ENCODE measurements around the gene MRTFA.

Gene MRTFA

DNA sequence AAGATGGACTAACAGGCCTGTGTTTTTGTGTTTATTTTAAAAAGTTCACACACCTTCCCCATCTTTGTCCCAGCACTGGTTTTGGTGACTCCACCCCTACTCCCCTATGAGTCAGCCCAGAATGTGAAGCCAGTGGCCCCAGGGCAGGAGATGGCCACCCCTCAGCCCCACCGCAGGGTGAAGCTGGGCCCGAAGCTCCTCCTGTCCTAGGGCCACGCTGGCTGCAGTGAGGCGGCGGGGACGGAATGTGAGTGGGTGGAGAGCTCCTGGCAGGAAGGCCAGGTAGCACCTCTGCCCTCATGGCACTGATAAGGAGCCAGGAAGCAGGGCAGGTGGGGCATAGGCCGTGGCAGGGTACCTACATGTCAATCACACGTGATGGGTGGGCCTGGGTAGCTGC, 226.2 kb downstream of the MRTFA start:
- TF ChIP-seq, protein P1, sequence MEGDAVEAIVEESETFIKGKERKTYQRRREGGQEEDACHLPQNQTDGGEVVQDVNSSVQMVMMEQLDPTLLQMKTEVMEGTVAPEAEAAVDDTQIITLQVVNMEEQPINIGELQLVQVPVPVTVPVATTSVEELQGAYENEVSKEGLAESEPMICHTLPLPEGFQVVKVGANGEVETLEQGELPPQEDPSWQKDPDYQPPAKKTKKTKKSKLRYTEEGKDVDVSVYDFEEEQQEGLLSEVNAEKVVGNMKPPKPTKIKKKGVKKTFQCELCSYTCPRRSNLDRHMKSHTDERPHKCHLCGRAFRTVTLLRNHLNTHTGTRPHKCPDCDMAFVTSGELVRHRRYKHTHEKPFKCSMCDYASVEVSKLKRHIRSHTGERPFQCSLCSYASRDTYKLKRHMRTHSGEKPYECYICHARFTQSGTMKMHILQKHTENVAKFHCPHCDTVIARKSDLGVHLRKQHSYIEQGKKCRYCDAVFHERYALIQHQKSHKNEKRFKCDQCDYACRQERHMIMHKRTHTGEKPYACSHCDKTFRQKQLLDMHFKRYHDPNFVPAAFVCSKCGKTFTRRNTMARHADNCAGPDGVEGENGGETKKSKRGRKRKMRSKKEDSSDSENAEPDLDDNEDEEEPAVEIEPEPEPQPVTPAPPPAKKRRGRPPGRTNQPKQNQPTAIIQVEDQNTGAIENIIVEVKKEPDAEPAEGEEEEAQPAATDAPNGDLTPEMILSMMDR (conservative IDR thresholded peaks at IDR 0.05), result no peak
- no peak for TF ChIP-seq ZFX (IDR thresholded peaks at IDR 0.05)
- no peak overlapping the region for H3K27ac ChIP-seq

DNA sequence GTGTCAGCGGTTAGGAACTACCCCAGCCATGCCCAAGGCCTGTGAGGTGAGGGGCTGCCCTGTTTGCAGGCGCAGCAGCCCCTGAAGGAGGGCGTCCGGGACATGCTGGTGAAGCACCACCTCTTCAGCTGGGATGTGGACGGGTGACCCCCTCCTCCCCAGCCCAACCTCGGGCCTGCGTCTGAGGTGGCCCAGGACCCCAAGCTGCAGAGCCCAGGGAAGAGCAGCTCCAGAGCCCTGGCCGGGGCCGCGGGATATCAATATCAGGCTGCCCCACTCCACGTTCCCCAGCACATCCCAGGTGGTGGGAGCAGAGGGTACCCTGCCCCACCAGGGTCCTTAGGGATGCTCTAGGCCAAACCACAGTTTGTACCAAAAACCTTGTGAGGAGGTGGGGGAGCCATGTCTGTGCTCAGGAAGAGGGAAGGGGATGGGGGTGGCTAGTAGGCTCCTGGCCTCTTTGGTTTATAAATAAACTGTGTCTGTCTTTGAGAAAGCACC, 226.9 kb downstream of the MRTFA start:
- H3K27ac ChIP-seq, result no peak overlapping the region
- TF ChIP-seq, protein P1 (conservative IDR thresholded peaks at IDR 0.05), result no peak
- no peak for TF ChIP-seq ZFX (IDR thresholded peaks at IDR 0.05)

DNA sequence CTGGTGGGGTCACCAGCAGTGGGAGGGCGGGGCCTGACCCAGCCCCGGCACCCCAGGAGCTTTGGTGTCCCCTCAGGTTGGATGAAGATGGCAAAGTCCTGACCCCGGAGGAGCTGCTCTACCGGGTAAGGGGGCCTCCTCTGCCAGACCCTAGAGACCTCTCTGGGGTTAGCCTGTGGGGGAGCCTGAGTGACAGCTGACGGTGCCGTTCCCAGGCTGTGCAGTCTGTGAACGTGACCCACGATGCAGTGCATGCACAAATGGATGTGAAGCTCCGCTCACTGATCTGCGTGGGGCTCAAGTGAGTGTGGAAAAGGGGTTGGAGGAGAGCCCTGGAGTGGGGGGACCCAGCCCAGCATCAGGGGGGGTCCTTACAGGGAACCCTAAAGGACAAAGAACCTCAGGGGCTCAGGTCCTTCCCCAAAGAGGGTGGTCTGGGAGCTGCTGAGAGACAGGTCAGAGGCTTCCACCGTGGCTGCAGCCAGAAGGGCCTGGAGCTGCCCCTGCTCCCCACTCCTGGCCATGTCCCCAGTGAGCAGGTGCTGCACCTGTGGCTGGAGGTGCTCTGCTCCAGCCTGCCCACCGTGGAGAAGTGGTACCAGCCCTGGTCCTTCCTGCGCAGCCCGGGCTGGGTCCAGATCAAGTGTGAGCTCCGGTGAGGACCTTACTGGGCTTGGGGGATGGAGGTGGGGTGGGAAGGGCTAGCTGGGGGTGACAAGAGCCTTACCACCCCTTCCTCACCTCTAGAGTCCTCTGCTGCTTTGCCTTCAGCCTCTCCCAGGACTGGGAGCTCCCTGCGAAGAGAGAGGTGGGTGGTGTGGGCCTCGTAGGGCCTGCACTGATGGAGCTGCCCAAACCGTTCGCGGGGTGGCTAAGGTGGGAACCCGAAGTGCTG, 227.6 kb downstream of the MRTFA start:
- no peak overlapping the region for H3K27ac ChIP-seq
- TF ChIP-seq, protein P1 (conservative IDR thresholded peaks at IDR 0.05), result no peak
- TF ChIP-seq ZFX (IDR thresholded peaks at IDR 0.05), result no peak

DNA sequence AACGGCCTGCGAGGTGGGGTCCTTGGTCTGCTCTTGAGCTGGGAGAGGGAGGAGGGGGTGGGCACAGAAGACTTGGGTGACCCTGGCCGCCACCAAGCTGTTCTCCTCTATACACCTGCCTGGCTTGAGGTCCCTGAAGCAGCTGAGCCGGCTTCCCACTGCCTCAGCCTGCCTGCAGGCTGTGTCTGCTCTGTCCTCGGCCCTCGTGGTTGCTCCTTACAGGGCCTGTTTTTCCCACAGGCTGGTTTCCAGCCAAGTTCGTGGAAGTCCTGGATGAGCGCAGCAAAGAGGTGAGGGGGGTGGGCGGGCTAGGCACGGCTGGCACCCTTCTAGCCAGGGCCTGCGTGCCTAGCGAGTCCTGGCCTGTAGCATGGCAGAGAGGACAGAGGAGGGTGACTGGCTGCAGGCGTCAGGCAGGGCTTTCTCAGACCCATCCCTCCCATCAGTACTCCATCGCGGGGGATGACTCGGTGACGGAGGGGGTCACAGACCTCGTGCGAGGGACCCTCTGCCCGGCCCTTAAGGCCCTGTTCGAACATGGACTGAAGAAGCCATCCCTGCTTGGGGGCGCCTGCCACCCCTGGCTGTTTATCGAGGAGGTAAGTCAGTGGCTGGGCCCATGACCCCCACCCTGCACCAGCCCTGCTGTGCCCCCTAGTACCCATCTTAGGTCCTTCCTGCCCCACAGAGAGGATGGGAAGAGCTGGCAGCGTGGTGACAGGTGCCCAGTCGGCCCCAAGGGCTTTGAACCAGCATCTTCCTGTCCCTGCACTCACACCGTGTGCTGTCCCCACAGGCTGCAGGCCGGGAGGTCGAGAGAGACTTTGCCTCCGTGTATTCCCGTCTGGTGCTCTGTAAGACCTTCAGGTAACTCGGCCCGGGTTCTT, 228.4 kb downstream of the MRTFA start:
- TF ChIP-seq, protein P1 (conservative IDR thresholded peaks at IDR 0.05), result no peak
- no peak for TF ChIP-seq ZFX (IDR thresholded peaks at IDR 0.05)
- no peak overlapping the region for H3K27ac ChIP-seq

DNA sequence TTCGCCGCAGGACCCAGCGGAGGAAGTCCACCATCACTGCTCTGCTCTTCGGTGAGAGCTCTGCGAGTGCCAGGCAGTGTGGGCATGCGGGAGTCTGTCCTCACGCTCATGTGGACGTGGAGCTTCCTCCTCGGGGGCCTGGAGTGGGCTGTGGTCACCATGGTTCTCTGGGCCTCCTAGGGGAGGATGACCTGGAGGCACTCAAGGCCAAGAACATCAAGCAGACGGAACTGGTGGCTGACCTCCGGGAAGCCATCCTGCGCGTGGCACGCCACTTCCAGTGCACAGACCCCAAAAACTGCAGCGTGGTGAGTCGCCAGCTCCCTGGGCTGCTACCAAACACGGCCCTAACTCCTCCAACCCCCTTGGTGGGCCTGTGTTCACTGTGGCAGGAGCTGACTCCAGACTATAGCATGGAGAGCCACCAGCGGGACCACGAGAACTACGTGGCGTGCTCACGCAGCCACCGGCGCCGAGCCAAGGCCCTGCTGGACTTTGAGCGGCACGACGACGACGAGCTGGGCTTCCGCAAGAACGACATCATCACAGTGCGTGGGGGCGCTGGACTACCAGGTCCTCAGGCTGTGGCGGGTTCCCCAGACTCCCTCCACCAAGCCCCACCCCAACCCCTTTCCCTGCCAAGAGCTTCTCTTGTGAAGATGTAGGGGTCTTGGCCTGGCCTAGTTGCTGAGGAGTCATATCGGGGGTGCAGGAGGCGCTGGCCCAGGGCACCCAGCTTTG, 229.3 kb downstream of the MRTFA start:
- no peak overlapping the region for H3K27ac ChIP-seq
- TF ChIP-seq, protein P1 (conservative IDR thresholded peaks at IDR 0.05), result no peak
- no peak for TF ChIP-seq ZFX (IDR thresholded peaks at IDR 0.05)

DNA sequence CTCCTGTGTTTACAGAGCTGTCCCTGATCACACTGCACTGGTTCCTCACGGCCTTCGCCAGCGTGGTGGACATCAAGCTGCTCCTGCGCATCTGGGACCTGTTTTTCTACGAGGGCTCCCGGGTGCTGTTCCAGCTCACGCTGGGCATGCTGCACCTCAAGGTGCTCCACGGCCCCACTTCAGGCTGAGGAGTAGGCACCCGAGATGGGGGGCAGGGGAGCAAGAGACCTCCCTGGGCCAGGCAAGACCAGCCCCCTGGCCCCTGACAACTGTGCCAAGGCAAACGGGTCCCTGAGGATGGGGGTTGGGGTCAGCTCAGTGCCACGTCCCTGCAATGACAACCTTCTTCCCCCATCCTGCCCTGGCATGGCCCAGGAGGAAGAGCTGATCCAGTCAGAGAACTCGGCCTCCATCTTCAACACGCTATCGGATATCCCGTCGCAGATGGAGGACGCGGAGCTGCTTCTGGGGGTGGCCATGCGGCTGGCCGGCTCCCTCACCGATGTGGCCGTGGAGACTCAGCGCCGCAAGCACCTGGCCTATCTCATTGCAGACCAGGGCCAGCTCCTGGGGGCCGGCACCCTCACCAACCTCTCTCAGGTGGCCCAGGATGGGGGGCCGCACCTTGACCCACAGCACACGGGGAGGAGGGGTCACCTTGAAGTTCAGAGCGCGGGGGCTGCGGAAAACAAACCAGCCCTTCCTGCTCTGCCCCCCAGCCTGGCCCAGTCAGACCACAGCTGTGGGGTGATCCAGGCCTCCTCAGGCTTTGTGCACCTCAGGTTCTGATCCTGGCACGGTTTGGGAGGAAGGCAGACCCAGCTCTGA, 230.2 kb downstream of the MRTFA start:
- H3K27ac ChIP-seq, result no peak overlapping the region
- TF ChIP-seq, protein P1 (conservative IDR thresholded peaks at IDR 0.05), result no peak
- no peak for TF ChIP-seq ZFX (IDR thresholded peaks at IDR 0.05)
